IMR-90 (cell line): Measurements from ENCODE around the gene THRA. TPM values are rescaled to one million over a fixed set of nuclear protein-coding genes. Genes with fewer than 3 reads are reported as not detected.

Source experiments
- ATAC-seq: fragments of 200-7000 bp; cut with Tn5 transposase; 2 replicates; pipeline ENCODE4 v1.9.1; 2020; ENCODE audit warnings: low read depth, mild to moderate bottlenecking, moderate library complexity
- BruUV-seq: library from RNA; stranded (reverse); fragments of 400-500 nt; replicated peaks from 2 replicates; lab custom pipeline; 2021; lab: Mats Ljungman, UMichigan
- CTCF ChIA-PET: fragments of 300-600 bp; formaldehyde crosslinking; extraction: SDS; loops from one replicate; lab custom pipeline; 2021; ENCODE audit warnings: antibody characterized with exemption; lab: Yijun Ruan, JAX
- POLR2A ChIA-PET: fragments of 300-600 bp; sonication (Branson Sonifier 250); formaldehyde crosslinking; loops from one replicate; lab custom pipeline; 2022; ENCODE audit warnings: antibody characterized with exemption; ENCODE audit not compliant: unreplicated experiment; lab: Charles Lee
- DNase-seq: peaks from one replicate; pipeline ENCODE4 v3.0.0; 2013
- H2AFZ ChIP-seq: replicated peaks from 2 replicates; pipeline ENCODE3; 2013; ENCODE audit warnings: low read length, mild to moderate bottlenecking; ENCODE audit not compliant: poor library complexity
- H2AK5ac ChIP-seq: 2 replicates; pipeline ENCODE4 v1.6.1; 2013; ENCODE audit warnings: low read depth, low read length, inconsistent platforms
- H2AK9ac ChIP-seq: replicated peaks from 2 replicates; pipeline ENCODE3; 2013; ENCODE audit warnings: mild to moderate bottlenecking, low read depth, low read length, moderate library complexity; ENCODE audit not compliant: poor library complexity
- H2BK120ac ChIP-seq: 2 replicates; pipeline ENCODE4 v1.6.1; 2013; ENCODE audit warnings: low read depth, low read length, inconsistent platforms
- H2BK15ac ChIP-seq: 3 replicates; pipeline ENCODE4 v1.6.1; 2013; ENCODE audit warnings: low read depth, low read length, inconsistent platforms
- H2BK20ac ChIP-seq: 2 replicates; pipeline ENCODE4 v1.6.1; 2013; ENCODE audit warnings: low read depth, mild to moderate bottlenecking, inconsistent platforms, low read length, moderate library complexity
- H2BK5ac ChIP-seq: 2 replicates; pipeline ENCODE4 v1.6.1; 2013; ENCODE audit warnings: mild to moderate bottlenecking, low read depth, low read length, inconsistent platforms; ENCODE audit not compliant: poor library complexity, severe bottlenecking
- H3K14ac ChIP-seq: replicated peaks from 2 replicates; pipeline ENCODE4 v1.6.1; 2013; ENCODE audit warnings: low read depth, low read length, inconsistent platforms
- H3K18ac ChIP-seq: 2 replicates; pipeline ENCODE4 v1.6.1; 2013; ENCODE audit warnings: low read depth, low read length, control low read depth
- H3K23ac ChIP-seq: 2 replicates; pipeline ENCODE4 v1.6.1; 2013; ENCODE audit warnings: low read depth, low read length, inconsistent platforms
- H3K27ac ChIP-seq: 2 replicates; pipeline ENCODE4 v1.5.1; 2013; ENCODE audit warnings: mild to moderate bottlenecking, control low read depth, low read length; ENCODE audit not compliant: insufficient read depth
- H3K27me3 ChIP-seq: 2 replicates; pipeline ENCODE4 v1.6.1; 2013; ENCODE audit warnings: low read length; ENCODE audit not compliant: control insufficient read depth, insufficient read depth
- H3K36me3 ChIP-seq: 2 replicates; pipeline ENCODE4 v1.6.1; 2013; ENCODE audit warnings: low read length, mixed read lengths; ENCODE audit not compliant: control insufficient read depth, insufficient read depth
- H3K4ac ChIP-seq: 2 replicates; pipeline ENCODE4 v1.6.1; 2013; ENCODE audit warnings: low read depth, low read length, inconsistent platforms
- H3K4me1 ChIP-seq: 2 replicates; pipeline ENCODE4 v1.6.1; 2013; ENCODE audit warnings: low read length, mixed read lengths; ENCODE audit not compliant: control insufficient read depth, insufficient read depth
- H3K4me2 ChIP-seq: 2 replicates; pipeline ENCODE4 v1.6.1; 2013; ENCODE audit warnings: low read depth, mild to moderate bottlenecking, control low read depth, low read length, moderate library complexity
- H3K4me3 ChIP-seq: 2 replicates; pipeline ENCODE4 v1.5.1; 2013; ENCODE audit warnings: low read depth, mild to moderate bottlenecking, control low read depth, low read length, moderate library complexity; ENCODE audit not compliant: insufficient read depth
- H3K56ac ChIP-seq: 2 replicates; pipeline ENCODE4 v1.6.1; 2013; ENCODE audit warnings: low read length, inconsistent platforms; ENCODE audit not compliant: insufficient read depth; ENCODE audit errors: extremely low read depth
- H3K79me1 ChIP-seq, 2 experiments: 2 replicates each; pipeline ENCODE4 v1.6.1; 2013; ENCODE audit warnings: low read length in 2 of 2, inconsistent platforms in 1 of 2, low read depth in 1 of 2
- H3K9ac ChIP-seq: 2 replicates; pipeline ENCODE4 v1.6.1; 2013; ENCODE audit warnings: low read depth, low read length, control low read depth
- H3K9me1 ChIP-seq: 2 replicates; pipeline ENCODE4 v1.6.1; 2013; ENCODE audit warnings: low read length, inconsistent platforms; ENCODE audit not compliant: insufficient read depth
- H3K9me3 ChIP-seq: 2 replicates; pipeline ENCODE4 v1.6.1; 2013; ENCODE audit warnings: low read length; ENCODE audit not compliant: control insufficient read depth, insufficient read depth
- H4K20me1 ChIP-seq: 2 replicates; pipeline ENCODE4 v1.6.1; 2013; ENCODE audit warnings: low read length, inconsistent platforms; ENCODE audit not compliant: insufficient read depth
- H4K5ac ChIP-seq: 2 replicates; pipeline ENCODE4 v1.6.1; 2013; ENCODE audit warnings: mild to moderate bottlenecking, low read depth, low read length, control low read depth
- H4K8ac ChIP-seq, 2 experiments: 2 replicates each; pipeline ENCODE4 v1.6.1; 2013; ENCODE audit warnings: low read depth in 2 of 2, low read length in 2 of 2, control low read depth in 1 of 2, inconsistent platforms in 1 of 2
- H4K91ac ChIP-seq: 2 replicates; pipeline ENCODE4 v1.6.1; 2013; ENCODE audit warnings: low read depth, low read length, inconsistent platforms; ENCODE audit not compliant: insufficient read depth
- MAFK ChIP-seq: IDR thresholded peaks from 2 replicates; pipeline ENCODE4 v1.6.1; 2012; ENCODE audit warnings: low read depth, low read length, improper control_type of control experiment
- MAZ ChIP-seq: IDR thresholded peaks from 2 replicates; pipeline ENCODE4 v1.6.1; 2012; ENCODE audit warnings: low read depth, mild to moderate bottlenecking, low read length, improper control_type of control experiment, moderate library complexity, borderline replicate concordance
- WGBS, 2 experiments: methylation state at CpG; one replicate each; pipeline versions ENCODE4 v1.1.5 to v1.1.7; 2013; ENCODE audit warnings: missing lambda C conversion rate in 2 of 2; ENCODE audit not compliant: insufficient read length in 1 of 2; ENCODE audit errors: extremely low coverage in 2 of 2; 5-methylcytosine and 5-hydroxymethylcytosine counted together
- dilution Hi-C: fragments of 300-500 bp; cut with HindIII; formaldehyde crosslinking; loops from one replicate; pipeline ENCODE4 v1.14.3; 2018; ENCODE audit warnings: low sequenced_read_pairs; ENCODE audit not compliant: unreplicated experiment
- in situ Hi-C: fragments of 300-500 bp; cut with MboI; formaldehyde crosslinking; loops from 3 replicates; pipeline ENCODE4 v1.14.3; 2019; ENCODE audit warnings: low sequenced_read_pairs, inconsistent platforms, mixed read lengths
- intact Hi-C: fragments of 100-400 bp; cut with micrococcal nuclease; formaldehyde crosslinking; loops from 2 replicates; pipeline ENCODE4 v1.10.0; 2022
- polyA plus RNA-seq, 3 experiments: library from polyadenylated mRNA; depleted of rRNA; stranded (reverse); fragments of >200 nt; gene quantifications; 2 replicates each; pipeline ENCODE4 v1.2.3, GENCODE V29; 2012; ENCODE audit warnings: low replicate concordance in 1 of 3
- total RNA-seq: library from RNA; depleted of rRNA; stranded (reverse); fragments of >200 nt; gene quantifications from 2 replicates; pipeline ENCODE4 v1.2.3, GENCODE V29; 2012
- TF ChIP-seq, protein P1 (sequence below): conservative IDR thresholded peaks from 2 replicates; pipeline ENCODE4 v1.5.1; 2012; ENCODE audit warnings: mild to moderate bottlenecking, low read depth, low read length, improper control_type of control experiment

Gene THRA
- total and polyA plus RNA-seq, 2 of the 4 experiments (the other 2 are of a cell fraction): 22.0 to 23.4 TPM

- H2AFZ ChIP-seq: peak overlapping the region; percentile 95
- WGBS, 2 experiments: no CpG with 5 or more reads among the region's 14 CpGs
- intact Hi-C loops: loop anchor here (2.0 kb wide), 1 partner anchor 41 kb away; no protein-coding TSS in a partner anchor
- H3K23ac ChIP-seq: peak overlapping the region; percentile 97; the same call in 1 of the 2 replicates
- H2BK20ac ChIP-seq: peak overlapping the region; percentile 26; the same call in 1 of the 2 replicates
- H3K27ac ChIP-seq: peak overlapping the region; percentile 56; the same call in 1 of the 2 replicates
- H4K8ac ChIP-seq: peak overlapping the region; percentile 45 to 99; a peak in 3 of 4 replicates
- no peak overlapping the region for H3K56ac ChIP-seq
- H3K27me3 ChIP-seq: no peaks in the 10 kb centered on the region
- ChIA-PET CTCF (interaction anchor here (1.3 kb wide), 1 partner anchor 12 kb away, joined by 3 read pairs; no protein-coding TSS in a partner anchor), POLR2A (no interaction called here)
- peak overlapping the region; percentile 53 for H4K5ac ChIP-seq
- DNase-seq: peak; percentile 46
- 0 out of 2 replicates have a peak, but pooled peaks have one; percentile 1 for ATAC-seq
- in situ Hi-C loops: no loop called here
- H3K4ac ChIP-seq: peak overlapping the region; percentile 91
- H3K9me3 ChIP-seq: no peaks in the 10 kb centered on the region
- peak overlapping the region; percentile 74 for H2BK5ac ChIP-seq
- peak overlapping the region; percentile 86; the same call in 1 of the 2 replicates for H3K14ac ChIP-seq
- peaks cover 52% of the 10 kb centered on the region for H3K4me1 ChIP-seq
- TF ChIP-seq MAZ (peak; percentile 13; the same call in 1 of the 2 replicates), MAFK (no peak)
- TF ChIP-seq, protein P1, sequence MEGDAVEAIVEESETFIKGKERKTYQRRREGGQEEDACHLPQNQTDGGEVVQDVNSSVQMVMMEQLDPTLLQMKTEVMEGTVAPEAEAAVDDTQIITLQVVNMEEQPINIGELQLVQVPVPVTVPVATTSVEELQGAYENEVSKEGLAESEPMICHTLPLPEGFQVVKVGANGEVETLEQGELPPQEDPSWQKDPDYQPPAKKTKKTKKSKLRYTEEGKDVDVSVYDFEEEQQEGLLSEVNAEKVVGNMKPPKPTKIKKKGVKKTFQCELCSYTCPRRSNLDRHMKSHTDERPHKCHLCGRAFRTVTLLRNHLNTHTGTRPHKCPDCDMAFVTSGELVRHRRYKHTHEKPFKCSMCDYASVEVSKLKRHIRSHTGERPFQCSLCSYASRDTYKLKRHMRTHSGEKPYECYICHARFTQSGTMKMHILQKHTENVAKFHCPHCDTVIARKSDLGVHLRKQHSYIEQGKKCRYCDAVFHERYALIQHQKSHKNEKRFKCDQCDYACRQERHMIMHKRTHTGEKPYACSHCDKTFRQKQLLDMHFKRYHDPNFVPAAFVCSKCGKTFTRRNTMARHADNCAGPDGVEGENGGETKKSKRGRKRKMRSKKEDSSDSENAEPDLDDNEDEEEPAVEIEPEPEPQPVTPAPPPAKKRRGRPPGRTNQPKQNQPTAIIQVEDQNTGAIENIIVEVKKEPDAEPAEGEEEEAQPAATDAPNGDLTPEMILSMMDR: peak; percentile 47
- peaks cover 24 to 84% of the 10 kb centered on the region in 2 experiments for H3K79me1 ChIP-seq
- H4K91ac ChIP-seq: peak overlapping the region; percentile 81
- H3K4me3 ChIP-seq: no peak overlapping the region
- H3K18ac ChIP-seq: peak overlapping the region; percentile 33; the same call in 1 of the 2 replicates
- peaks cover 44% of the 10 kb centered on the region for H3K9me1 ChIP-seq
- peak overlapping the region; percentile 44; the same call in 1 of the 3 replicates for H2BK15ac ChIP-seq
- dilution Hi-C loops: no loop called here
- no TSS peak for BruUV-seq
- peak overlapping the region; percentile 99 for H2AK9ac ChIP-seq
- peak overlapping the region; percentile 37; the same call in 1 of the 2 replicates for H3K9ac ChIP-seq
- peak overlapping the region; percentile 95 for H2AK5ac ChIP-seq
- peaks cover 8% of the 10 kb centered on the region for H3K36me3 ChIP-seq
- peaks cover 29% of the 10 kb centered on the region for H4K20me1 ChIP-seq
- H3K4me2 ChIP-seq: peak overlapping the region; percentile 69
- H2BK120ac ChIP-seq: peak overlapping the region; percentile 82
These were observed 7.3 kb downstream of the THRA start for GRCh38 chr17:40069751-40070708.
